Measurements from ENCODE around the gene SMOC1. TPM values are rescaled to one million over a fixed set of nuclear protein-coding genes. Genes with fewer than 3 reads are reported as not detected.

SMOC1 gene
- total and polyA plus RNA-seq, 9 of the 15 experiments (the other 6 are each of a cell fraction or from before 2014, with no cell fraction given), result 0.04 TPM; not detected in 8

- H3K4me1 ChIP-seq (replicated peaks in 1 of 2; ENCODE audit: control insufficient read depth in 2 of 2, insufficient read depth in 2 of 2, low read length in 2 of 2), result no peaks in the 10 kb centered on the region
- intact Hi-C loops (cut with micrococcal nuclease) (no loop called here), in situ Hi-C loops (cut with MboI) (no loop called here)
- peaks cover 0 to 4% of the 10 kb centered on the region in 2 experiments; a peak in 3 of 5 replicates for H3K27me3 ChIP-seq (ENCODE audit: control insufficient read depth in 2 of 2, insufficient read depth in 2 of 2, low read length in 2 of 2)
- WGBS (ENCODE audit: insufficient coverage, low coverage, missing lambda C conversion rate), result 3% methylated on average over 3 of the region's 3 CpGs
- no peak overlapping the region for H3K9ac ChIP-seq (ENCODE audit: insufficient read depth in 1 of 2, low read depth in 2 of 2, low read length in 2 of 2)
- H3K79me2 ChIP-seq (ENCODE audit: control insufficient read depth, insufficient read depth, low read length), result no peaks in the 10 kb centered on the region
- CTCF ChIA-PET (ENCODE audit: low intra/inter-chr PET ratio), result no interaction called here
- POLR2A ChIA-PET, result interaction anchor here (0.6 kb wide), 1 partner anchor 1700 kb away, joined by 3 read pairs; no protein-coding TSS in a partner anchor
- no peaks in the 10 kb centered on the region for H3K36me3 ChIP-seq (ENCODE audit: control insufficient read depth, insufficient read depth, low read length)
- no peak overlapping the region for H3K4me2 ChIP-seq (ENCODE audit: insufficient read depth, low read length)
- TF ChIP-seq EHMT2 (IDR thresholded peaks at IDR 0.05) (no peak), POLR2H (tag; IDR thresholded peaks at IDR 0.05; ENCODE audit: low read depth) (no peak), ARID3A (IDR thresholded peaks at IDR 0.05; ENCODE audit: borderline replicate concordance, low read depth, low read length) (no peak), ZNF408 (CRISPR knock-in tag; IDR thresholded peaks at IDR 0.05; ENCODE audit: low read depth) (no peak), ARID4B (CRISPR knock-in tag; IDR thresholded peaks at IDR 0.05) (no peak), ELK3 (CRISPR knock-in tag; IDR thresholded peaks at IDR 0.05) (no peak), MAZ (CRISPR knock-in tag; conservative IDR thresholded peaks at IDR 0.05 in 1 of 2, IDR thresholded peaks at IDR 0.05 in 1 of 2) (no peak)
- no peak overlapping the region for H2AFZ ChIP-seq (ENCODE audit: low read depth, low read length)
- no peaks in the 10 kb centered on the region for H3K9me1 ChIP-seq (ENCODE audit: control insufficient read depth, insufficient read depth, low read length)
- DNase-seq (ENCODE audit: extremely low read depth in 1 of 4, low spot score in 3 of 4) (no peak), ATAC-seq (no peak), FAIRE-seq (no peak)
- H3K9me3 ChIP-seq (replicated peaks; ENCODE audit: control insufficient read depth, insufficient read depth, low read depth, low read length), result no peaks in the 10 kb centered on the region
- H3K27ac ChIP-seq (ENCODE audit: extremely low read depth, low read depth, low read length), result no peak overlapping the region
- H3K4me3 ChIP-seq, result no peak overlapping the region
- no peaks in the 10 kb centered on the region for H4K20me1 ChIP-seq (replicated peaks; ENCODE audit: control insufficient read depth, insufficient read depth, low read length)
- no TSS peak for BruUV-seq (replicated peaks)
Measured at GRCh38 chr14:69959136-69959535, 79.9 kb downstream of the SMOC1 start.
